GM13976 (cell line): ENCODE results near the gene NPAS3.

ENCODE experiments used
- DNase-seq: peaks from one replicate; pipeline ENCODE4 v3.0.0; 2012; ENCODE audit warnings: low spot score
- in situ Hi-C: fragments of 300-500 bp; cut with MboI; formaldehyde crosslinking; loops from one replicate; pipeline ENCODE4 v1.12.0; 2022; ENCODE audit warnings: low sequenced_read_pairs, mixed read lengths, inconsistent platforms; ENCODE audit not compliant: unreplicated experiment
- TF ChIP-seq, protein P1 (sequence below): IDR thresholded peaks from 2 replicates; pipeline ENCODE4 v1.5.1; 2012; ENCODE audit warnings: borderline replicate concordance, mild to moderate bottlenecking; ENCODE audit not compliant: insufficient read depth; ENCODE audit errors: extremely low read depth, missing control alignments, control extremely low read depth

Gene NPAS3

DNA sequence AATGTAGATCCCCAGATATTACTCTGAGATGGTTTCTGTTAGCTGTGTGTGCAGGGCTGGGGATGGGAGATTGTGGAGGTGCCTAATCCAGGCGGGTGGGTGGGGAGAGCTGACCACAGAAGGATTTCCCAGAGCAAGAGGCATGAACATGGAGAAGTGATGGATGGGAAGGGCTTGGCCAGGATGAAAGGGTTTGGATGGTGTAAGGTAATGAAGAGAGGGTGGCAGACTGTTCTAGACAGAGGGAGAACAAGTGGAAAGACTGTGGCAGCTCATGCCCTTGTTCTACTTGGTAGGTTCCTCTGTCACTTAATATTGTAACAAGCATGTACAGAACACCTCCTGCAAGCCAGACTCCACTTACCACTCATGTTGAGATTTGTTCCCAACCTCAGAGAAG lies 187.8 kb downstream of the NPAS3 start:
- no peak for DNase-seq
- in situ Hi-C loops, result no loop called here
- TF ChIP-seq, protein P1, sequence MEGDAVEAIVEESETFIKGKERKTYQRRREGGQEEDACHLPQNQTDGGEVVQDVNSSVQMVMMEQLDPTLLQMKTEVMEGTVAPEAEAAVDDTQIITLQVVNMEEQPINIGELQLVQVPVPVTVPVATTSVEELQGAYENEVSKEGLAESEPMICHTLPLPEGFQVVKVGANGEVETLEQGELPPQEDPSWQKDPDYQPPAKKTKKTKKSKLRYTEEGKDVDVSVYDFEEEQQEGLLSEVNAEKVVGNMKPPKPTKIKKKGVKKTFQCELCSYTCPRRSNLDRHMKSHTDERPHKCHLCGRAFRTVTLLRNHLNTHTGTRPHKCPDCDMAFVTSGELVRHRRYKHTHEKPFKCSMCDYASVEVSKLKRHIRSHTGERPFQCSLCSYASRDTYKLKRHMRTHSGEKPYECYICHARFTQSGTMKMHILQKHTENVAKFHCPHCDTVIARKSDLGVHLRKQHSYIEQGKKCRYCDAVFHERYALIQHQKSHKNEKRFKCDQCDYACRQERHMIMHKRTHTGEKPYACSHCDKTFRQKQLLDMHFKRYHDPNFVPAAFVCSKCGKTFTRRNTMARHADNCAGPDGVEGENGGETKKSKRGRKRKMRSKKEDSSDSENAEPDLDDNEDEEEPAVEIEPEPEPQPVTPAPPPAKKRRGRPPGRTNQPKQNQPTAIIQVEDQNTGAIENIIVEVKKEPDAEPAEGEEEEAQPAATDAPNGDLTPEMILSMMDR, result no peak

DNA sequence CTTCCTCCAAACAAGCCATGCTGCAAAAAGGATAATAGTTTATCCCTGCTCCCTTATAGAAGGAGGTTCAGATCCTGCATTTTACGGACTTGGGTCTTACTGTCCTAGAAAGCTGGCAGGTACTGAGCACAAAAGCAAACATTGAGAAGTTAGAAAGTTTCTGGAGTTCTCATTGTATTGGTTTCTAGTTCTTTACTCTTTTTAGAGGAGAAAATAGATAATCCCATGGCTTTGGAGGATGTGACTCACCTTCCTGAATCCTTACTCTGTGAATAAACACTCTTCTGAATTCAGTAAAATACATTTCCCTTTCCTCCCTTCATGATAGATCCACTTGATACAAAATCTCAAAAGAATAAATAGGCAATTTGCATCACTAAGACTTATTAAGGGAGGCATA lies 188.9 kb downstream of the NPAS3 start:
- TF ChIP-seq, protein P1, result no peak
- in situ Hi-C loops, result no loop called here
- DNase-seq, result no peak

DNA sequence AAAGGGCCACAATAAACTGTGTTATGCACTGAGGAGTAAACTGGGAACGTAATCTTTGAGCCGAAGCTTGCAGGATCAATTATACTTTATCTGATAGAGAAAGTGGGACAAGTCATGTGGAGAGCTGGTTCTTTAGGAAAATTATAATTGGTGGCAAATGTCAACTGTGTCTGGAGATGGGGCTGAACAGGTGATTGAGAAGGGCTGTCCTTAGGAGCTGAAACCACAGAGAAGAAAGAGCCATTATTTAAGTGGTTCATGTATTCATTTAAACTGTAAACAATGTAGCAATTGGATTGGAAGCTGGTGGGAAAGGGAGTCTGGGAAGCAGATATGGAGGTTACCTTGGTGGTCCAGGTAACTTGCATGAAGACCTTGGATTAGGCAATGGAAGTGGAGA lies 193.1 kb downstream of the NPAS3 start:
- in situ Hi-C loops, result no loop called here
- DNase-seq, result no peak
- TF ChIP-seq, protein P1, result no peak

DNA sequence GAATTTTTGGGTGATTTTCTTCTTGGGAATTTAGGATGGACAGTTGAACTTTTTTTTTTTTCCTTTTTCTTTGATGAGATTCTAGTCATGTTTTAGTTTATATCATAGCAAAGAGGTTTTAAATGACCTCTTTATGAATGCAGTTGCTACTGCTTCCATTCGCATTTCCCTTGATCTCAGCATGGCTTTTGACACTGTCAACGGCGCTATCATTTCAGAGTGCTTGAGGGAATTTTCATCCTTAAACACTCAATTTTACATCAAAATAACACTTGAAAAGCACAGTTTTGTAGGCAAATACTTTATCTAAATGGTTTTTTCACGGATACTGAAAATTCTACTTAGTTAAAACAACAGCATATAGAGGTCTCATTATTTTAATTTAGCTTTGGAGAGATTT lies 195.5 kb downstream of the NPAS3 start:
- in situ Hi-C loops, result no loop called here
- no peak for DNase-seq
- TF ChIP-seq, protein P1, result no peak

DNA sequence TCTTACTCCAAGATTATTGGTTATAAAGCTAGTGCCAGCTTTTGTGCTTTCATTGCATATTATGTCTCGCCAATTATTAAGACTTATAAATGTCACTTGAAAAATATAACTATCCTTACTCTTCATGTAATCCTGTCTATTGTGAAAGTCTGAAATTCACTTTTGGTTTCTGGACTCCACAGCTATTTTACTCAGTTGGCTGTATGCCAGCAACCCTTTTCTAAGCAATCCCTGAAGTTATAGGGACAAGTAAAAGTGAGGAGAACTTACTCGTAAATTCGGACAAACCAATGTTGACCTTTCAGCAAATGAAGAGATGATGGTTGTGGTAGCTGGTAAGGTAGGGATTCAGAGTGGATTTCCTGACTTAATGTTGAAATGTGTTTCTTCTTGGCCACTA lies 196.3 kb downstream of the NPAS3 start:
- no peak for DNase-seq
- TF ChIP-seq, protein P1, result no peak
- in situ Hi-C loops, result no loop called here

DNA sequence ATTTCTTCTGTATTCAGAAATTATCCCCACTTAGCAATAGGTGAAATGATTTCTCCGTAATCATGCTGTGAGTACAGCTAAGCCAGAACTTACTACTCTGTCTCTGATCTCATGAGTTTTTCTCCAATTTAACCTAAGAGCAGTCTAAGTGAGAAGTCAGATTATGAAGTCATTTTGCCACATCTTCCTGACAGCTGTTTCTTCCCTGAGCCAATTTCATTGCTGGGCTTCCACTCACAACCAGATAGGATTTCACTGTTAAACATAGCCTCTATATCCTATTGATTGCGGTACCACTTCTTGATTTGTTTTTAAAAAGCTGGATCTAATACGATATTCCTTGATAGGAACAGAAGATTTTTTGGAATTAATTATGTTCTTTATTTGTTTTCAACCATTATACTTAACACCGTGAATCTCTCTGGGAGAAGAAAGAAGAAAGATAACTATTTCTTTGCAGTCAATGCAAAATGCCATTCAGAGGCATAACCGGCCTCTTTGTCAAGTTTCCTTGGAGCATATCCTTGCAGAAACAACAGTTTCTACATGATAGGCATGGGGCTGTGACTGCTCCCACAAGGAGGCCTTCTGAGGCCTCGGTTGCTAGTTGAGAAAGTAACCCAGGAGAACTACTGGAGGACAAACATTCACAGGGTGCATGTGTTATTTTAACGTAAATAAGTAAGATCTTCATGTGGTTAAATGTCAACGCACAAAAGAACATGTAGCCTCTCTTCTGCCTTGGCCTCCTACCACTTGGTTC lies 212.2 kb downstream of the NPAS3 start:
- DNase-seq, result no peak
- in situ Hi-C loops, result no loop called here
- TF ChIP-seq, protein P1, result no peak
